ENCODE measurements around the gene MAP3K13.

- TF ChIP-seq, protein P1, sequence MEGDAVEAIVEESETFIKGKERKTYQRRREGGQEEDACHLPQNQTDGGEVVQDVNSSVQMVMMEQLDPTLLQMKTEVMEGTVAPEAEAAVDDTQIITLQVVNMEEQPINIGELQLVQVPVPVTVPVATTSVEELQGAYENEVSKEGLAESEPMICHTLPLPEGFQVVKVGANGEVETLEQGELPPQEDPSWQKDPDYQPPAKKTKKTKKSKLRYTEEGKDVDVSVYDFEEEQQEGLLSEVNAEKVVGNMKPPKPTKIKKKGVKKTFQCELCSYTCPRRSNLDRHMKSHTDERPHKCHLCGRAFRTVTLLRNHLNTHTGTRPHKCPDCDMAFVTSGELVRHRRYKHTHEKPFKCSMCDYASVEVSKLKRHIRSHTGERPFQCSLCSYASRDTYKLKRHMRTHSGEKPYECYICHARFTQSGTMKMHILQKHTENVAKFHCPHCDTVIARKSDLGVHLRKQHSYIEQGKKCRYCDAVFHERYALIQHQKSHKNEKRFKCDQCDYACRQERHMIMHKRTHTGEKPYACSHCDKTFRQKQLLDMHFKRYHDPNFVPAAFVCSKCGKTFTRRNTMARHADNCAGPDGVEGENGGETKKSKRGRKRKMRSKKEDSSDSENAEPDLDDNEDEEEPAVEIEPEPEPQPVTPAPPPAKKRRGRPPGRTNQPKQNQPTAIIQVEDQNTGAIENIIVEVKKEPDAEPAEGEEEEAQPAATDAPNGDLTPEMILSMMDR (IDR thresholded peaks at IDR 0.05), result no peak
- no peak for TF ChIP-seq POLR2A (IDR thresholded peaks at IDR 0.05)
These were observed 32.3 kb upstream of the MAP3K13 start for GRCh38 chr3:185330644-185331043.

All from adrenal gland (tissue), 5 donors.